ENCODE results near the gene UNC93B1. TPM values are rescaled to one million over a fixed set of nuclear protein-coding genes. Genes with fewer than 3 reads are reported as not detected.

Gene UNC93B1
- total RNA-seq, 2 experiments from 2014 or later, result 12.4 to 13.0 TPM

DNA sequence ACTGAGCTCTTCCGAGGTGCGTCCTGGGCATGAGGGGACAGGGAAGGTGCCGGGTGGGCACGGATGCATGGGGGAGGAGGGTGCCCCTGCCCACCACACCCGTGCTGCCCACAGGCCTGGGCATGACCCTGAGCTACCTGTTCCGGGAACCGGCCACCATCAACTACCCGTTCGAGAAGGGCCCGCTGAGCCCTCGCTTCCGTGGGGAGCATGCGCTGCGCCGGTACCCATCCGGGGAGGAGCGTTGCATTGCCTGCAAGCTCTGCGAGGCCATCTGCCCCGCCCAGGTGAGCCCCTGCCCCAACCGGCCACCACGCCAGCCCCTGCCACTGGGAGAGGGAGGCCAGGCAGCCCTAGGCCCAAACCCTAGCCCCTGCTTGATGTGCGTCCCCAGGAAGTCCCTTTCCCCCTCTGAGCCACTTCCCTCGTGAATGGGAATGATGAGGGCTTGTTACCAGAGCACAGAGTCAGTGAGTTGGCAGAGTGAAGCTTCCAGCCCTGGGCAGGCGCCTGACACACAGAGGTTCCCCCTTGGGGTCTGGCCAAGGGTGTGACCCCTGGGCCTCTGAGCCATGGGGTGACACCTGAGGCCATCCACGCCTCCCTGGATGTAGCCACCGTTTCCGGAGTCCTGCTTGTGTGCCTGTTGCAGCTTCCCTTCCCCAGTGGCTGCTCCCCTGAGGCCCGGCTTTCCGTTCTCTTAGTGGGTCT is 29.3 kb upstream of the UNC93B1 start:
- Mint-ChIP-seq H3K4me3 (no peak overlapping the region), H3K27ac (no peak overlapping the region), H3K9me3 (no peaks in the 10 kb centered on the region), H3K27me3 (no peaks in the 10 kb centered on the region), H3K4me1 (ENCODE audit: low read depth) (peaks cover 25% of the 10 kb centered on the region), H3K36me3 (ENCODE audit: low read depth) (peaks cover 2% of the 10 kb centered on the region)
- ATAC-seq (no peak), DNase-seq (no peak)
- ChIA-PET POLR2A (interaction anchor here (1.1 to 1.9 kb wide), 2 partner anchors 9 to 187 kb away, joined by 3 to 6 read pairs; no protein-coding TSS in a partner anchor), CTCF (no interaction called here)
- no peak for TF ChIP-seq CTCF (IDR thresholded peaks at IDR 0.05)
- intact Hi-C loops (cut with micrococcal nuclease), result no loop called here

GRCh38 chr11:68032003-68032402 is 28.1 kb upstream of the UNC93B1 start:
- no peaks in the 10 kb centered on the region for H3K27me3 Mint-ChIP-seq
- peak overlapping the region; percentile 90 for H3K4me3 Mint-ChIP-seq
- no peaks in the 10 kb centered on the region for H3K9me3 Mint-ChIP-seq
- no peak for ATAC-seq
- peaks cover 20% of the 10 kb centered on the region for H3K4me1 Mint-ChIP-seq (ENCODE audit: low read depth)
- peak overlapping the region; percentile 95 for H3K27ac Mint-ChIP-seq
- CTCF ChIA-PET, result no interaction called here
- POLR2A ChIA-PET, result interaction anchor here (1.3 to 2.6 kb wide), 3 partner anchors 8 to 10 kb away, joined by 3 to 21 read pairs (median 6); partner anchors contain the start of gene TCIRG1
- intact Hi-C loops (cut with micrococcal nuclease), result no loop called here
- DNase-seq, result no peak
- H3K36me3 Mint-ChIP-seq (ENCODE audit: low read depth), result peaks cover 2% of the 10 kb centered on the region
- no peak for TF ChIP-seq CTCF (IDR thresholded peaks at IDR 0.05)

- ChIA-PET CTCF (interaction anchor here (0.9 kb wide), 1 partner anchor 241 kb away, joined by 3 read pairs; the partner anchor contains the start of gene C11orf24), POLR2A (interaction anchor here (0.7 to 2.6 kb wide), 6 partner anchors 9 to 28 kb away, joined by 3 to 21 read pairs (median 3); partner anchors contain the start of gene TCIRG1)
- peak; percentile 28 for DNase-seq
- H3K4me1 Mint-ChIP-seq (ENCODE audit: low read depth), result peaks cover 16% of the 10 kb centered on the region
- intact Hi-C loops (cut with micrococcal nuclease), result no loop called here
- no peaks in the 10 kb centered on the region for H3K27me3 Mint-ChIP-seq
- ATAC-seq, result no peak
- TF ChIP-seq CTCF (IDR thresholded peaks at IDR 0.05), result no peak
- H3K27ac Mint-ChIP-seq, result peak overlapping the region; percentile 95
- H3K36me3 Mint-ChIP-seq (ENCODE audit: low read depth), result peaks cover 2% of the 10 kb centered on the region
- H3K4me3 Mint-ChIP-seq, result peak overlapping the region; percentile 90
- H3K9me3 Mint-ChIP-seq, result no peaks in the 10 kb centered on the region
Measured at GRCh38 chr11:68031144-68031464, 27.2 kb upstream of the UNC93B1 start.

- CTCF ChIA-PET, result interaction anchor here (0.9 kb wide), 1 partner anchor 241 kb away, joined by 3 read pairs; the partner anchor contains the start of gene C11orf24
Measured at GRCh38 chr11:68030318-68031143, 26.6 kb upstream of the UNC93B1 start, which contains the start of gene NDUFS8. Gene NDUFS8, plus strand, starts transcription at chr11:68030681. Its CDS starts 1,471 bp downstream, at chr11:68032152.

More at GRCh38 chr11:68030318-68031143, 26.6 kb upstream of the UNC93B1 start, which contains the start of gene NDUFS8:
- peak within 1 kb of the TSS; percentile 95 for H3K27ac Mint-ChIP-seq
- H3K4me3 Mint-ChIP-seq, result peak within 1 kb of the TSS; percentile 90
- POLR2A ChIA-PET, result interaction anchor here (0.7 to 2.6 kb wide), 6 partner anchors 10 to 28 kb away, joined by 3 to 21 read pairs (median 3); partner anchors contain the start of gene TCIRG1
- intact Hi-C loops (cut with micrococcal nuclease), result no loop called here
- peaks cover 4% of the 10 kb centered on the region for H3K36me3 Mint-ChIP-seq (ENCODE audit: low read depth)
- DNase-seq (peak; percentile 99), ATAC-seq (peak; percentile 96)
- H3K9me3 Mint-ChIP-seq, result no peaks in the 10 kb centered on the region
- H3K27me3 Mint-ChIP-seq, result no peaks in the 10 kb centered on the region
- H3K4me1 Mint-ChIP-seq (ENCODE audit: low read depth), result peaks cover 16% of the 10 kb centered on the region
- TF ChIP-seq CTCF (IDR thresholded peaks at IDR 0.05), result no peak
